Gastrocnemius medialis (tissue), 4 donors: ENCODE data around the gene NTPCR.

Experiments
- POLR2A ChIP-seq, 2 donors: fragments of 450-650 bp; IDR thresholded peaks; one replicate each; pipeline ENCODE4 v1.6.1; 2017; ENCODE audit warnings: antibody characterized with exemption in 2 of 2, mild to moderate bottlenecking in 2 of 2, moderate library complexity in 2 of 2
- TF ChIP-seq, protein P1 (sequence below), 5 experiments: fragments of 450-650 bp in 3 of 5; fragments of 200-600 bp in 2 of 5; sonication (generic) in 2 of 5; IDR thresholded peaks in 4 of 5; conservative IDR thresholded peaks in 1 of 5; 1 replicate in 4 of 5; 2 replicates in 1 of 5; pipeline ENCODE4 v1.5.1; 2016 to 2019; ENCODE audit warnings: antibody characterized with exemption in 5 of 5, mild to moderate bottlenecking in 3 of 5, moderate library complexity in 3 of 5

DNA sequence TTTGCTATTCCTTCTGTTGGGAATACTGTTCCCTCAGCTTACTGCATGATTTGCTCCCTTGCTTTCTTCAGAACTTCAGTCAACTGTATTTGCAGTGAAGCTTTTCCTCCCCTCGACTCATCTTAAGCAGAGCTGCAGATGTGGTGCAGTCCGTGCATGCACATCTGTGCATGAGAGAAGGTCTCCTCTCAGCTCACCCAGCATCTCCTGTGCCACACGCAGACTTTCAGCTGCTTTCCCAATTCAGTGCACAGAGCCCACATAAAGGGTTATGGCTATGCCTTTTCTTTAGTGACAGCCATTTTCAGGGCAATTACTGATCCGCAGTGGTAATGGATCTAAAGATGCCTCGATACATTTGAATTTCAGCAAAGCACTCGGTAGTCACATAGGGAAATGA lies 13.5 kb upstream of the NTPCR start:
- no peak for TF ChIP-seq POLR2A (IDR thresholded peaks at IDR 0.05)
- TF ChIP-seq, protein P1, sequence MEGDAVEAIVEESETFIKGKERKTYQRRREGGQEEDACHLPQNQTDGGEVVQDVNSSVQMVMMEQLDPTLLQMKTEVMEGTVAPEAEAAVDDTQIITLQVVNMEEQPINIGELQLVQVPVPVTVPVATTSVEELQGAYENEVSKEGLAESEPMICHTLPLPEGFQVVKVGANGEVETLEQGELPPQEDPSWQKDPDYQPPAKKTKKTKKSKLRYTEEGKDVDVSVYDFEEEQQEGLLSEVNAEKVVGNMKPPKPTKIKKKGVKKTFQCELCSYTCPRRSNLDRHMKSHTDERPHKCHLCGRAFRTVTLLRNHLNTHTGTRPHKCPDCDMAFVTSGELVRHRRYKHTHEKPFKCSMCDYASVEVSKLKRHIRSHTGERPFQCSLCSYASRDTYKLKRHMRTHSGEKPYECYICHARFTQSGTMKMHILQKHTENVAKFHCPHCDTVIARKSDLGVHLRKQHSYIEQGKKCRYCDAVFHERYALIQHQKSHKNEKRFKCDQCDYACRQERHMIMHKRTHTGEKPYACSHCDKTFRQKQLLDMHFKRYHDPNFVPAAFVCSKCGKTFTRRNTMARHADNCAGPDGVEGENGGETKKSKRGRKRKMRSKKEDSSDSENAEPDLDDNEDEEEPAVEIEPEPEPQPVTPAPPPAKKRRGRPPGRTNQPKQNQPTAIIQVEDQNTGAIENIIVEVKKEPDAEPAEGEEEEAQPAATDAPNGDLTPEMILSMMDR (IDR thresholded peaks at IDR 0.05 in 4 of 5, conservative IDR thresholded peaks at IDR 0.05 in 1 of 5): no peak
